Large intestine (tissue), 3 donors: ENCODE results near the gene COMMD3. TPM values are rescaled to one million over a fixed set of nuclear protein-coding genes. Genes with fewer than 3 reads are reported as not detected.

Source experiments
- DNase-seq, 2 donors: peaks; one replicate each; pipeline versions ENCODE4 v3.0.0 to v3.0.0-alpha.2; 2013
- H3K27ac ChIP-seq: one replicate; pipeline ENCODE4 v1.5.1; 2013; ENCODE audit warnings: low read length
- H3K27me3 ChIP-seq: 2 replicates; pipeline ENCODE4 v1.6.1; 2013; ENCODE audit warnings: low read length; ENCODE audit not compliant: control insufficient read depth, insufficient read depth
- H3K36me3 ChIP-seq: 2 replicates; pipeline ENCODE4 v1.6.1; 2013; ENCODE audit warnings: low read length; ENCODE audit not compliant: control insufficient read depth, insufficient read depth
- H3K4me1 ChIP-seq: one replicate; pipeline ENCODE4 v1.6.1; 2013; ENCODE audit warnings: low read length; ENCODE audit not compliant: control insufficient read depth, insufficient read depth
- H3K4me3 ChIP-seq: one replicate; pipeline ENCODE4 v1.5.1; 2013; ENCODE audit warnings: low read length
- H3K9me3 ChIP-seq: one replicate; pipeline ENCODE4 v1.6.1; 2013; ENCODE audit warnings: mild to moderate bottlenecking, low read depth, low read length, moderate library complexity; ENCODE audit not compliant: control insufficient read depth
- WGBS: methylation state at CpG from one replicate; pipeline ENCODE4 v1.1.5; 2013; ENCODE audit warnings: low lambda C conversion rate; ENCODE audit not compliant: insufficient coverage; 5-methylcytosine and 5-hydroxymethylcytosine counted together
- polyA plus RNA-seq: library from polyadenylated mRNA; unstranded; fragments of 120-200 nt; gene quantifications from one replicate; pipeline ENCODE4 v1.2.1, GENCODE V29; 2013

Gene COMMD3
- polyA plus RNA-seq, 1 donor, result 69.2 TPM

DNA sequence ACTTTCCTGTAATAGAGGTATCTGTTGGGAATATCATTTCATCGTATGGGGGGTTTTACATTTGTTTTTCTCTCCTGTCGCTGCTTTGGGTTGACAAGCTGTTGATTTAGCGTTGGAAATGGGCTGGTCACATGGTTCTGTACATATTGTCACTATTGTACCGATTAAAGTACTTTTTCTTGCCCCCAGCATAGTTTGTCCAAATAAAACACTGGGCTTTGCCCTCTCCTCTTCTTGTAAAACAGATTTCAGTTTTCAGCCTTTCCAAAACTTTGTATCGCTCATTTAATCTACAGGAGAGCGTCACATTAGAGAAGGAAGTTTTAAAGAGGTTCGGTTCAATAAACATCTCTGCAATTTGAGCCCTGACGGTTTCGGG lies 8.7 kb downstream of the COMMD3 start:
- peaks cover 11% of the 10 kb centered on the region for H3K4me1 ChIP-seq
- DNase-seq, result no peak
- H3K27me3 ChIP-seq, result peaks cover 30% of the 10 kb centered on the region
- H3K4me3 ChIP-seq, result peak overlapping the region; percentile 48
- H3K9me3 ChIP-seq, result no peaks in the 10 kb centered on the region
- no peak overlapping the region for H3K27ac ChIP-seq
- no CpG with 5 or more reads among the region's 9 CpGs for WGBS
- peaks cover 15% of the 10 kb centered on the region for H3K36me3 ChIP-seq

DNA sequence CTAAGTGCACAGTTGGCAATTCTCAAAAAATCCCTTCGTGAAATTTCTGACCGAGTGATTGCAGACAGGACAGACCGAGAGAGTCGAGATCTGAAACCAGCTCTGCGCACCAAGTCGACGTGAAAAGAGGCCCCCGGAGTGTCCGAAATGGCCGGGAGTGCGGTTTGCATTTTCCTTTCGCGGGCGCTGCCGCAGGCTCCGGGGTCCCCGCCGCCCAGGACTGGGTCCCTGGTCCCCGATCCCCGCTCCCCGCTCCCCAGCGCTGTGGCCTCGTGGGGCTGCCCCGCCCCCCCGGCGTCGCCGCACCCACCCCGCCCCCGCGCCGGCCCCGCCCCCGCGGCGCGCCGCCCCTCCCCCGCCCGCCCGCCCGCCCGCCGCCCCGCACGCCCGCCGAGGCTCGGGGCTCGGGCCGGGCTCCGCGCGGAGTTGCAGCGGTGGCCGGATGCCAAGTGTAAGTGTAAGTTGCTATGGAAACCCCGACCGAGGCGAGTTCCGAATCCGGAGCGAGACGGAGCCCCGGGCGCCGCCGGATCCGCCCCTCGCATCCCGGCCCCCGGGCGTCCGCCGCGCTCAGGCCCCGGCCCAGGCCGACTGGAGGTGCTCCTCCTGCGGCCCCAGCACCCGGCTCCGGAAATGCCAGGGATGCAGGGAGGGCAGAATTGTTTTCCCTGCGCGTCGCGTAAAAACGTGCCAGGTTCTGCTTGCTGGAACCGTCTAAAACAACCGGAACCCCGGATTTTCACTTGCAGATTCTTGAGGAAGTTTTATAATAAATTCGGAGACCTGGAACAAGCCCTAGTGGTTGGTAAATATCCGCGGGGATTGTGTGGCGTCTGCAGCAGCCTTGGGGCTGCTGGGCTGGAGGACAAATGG lies 9.3 kb downstream of the COMMD3 start:
- Histone ChIP-seq H3K36me3 (peaks cover 16% of the 10 kb centered on the region), H3K4me3 (peak overlapping the region; percentile 48), H3K4me1 (peaks cover 9% of the 10 kb centered on the region), H3K27me3 (peaks cover 30% of the 10 kb centered on the region), H3K27ac (no peak overlapping the region), H3K9me3 (no peaks in the 10 kb centered on the region)
- DNase-seq, result peak; percentile 38 to 71
- WGBS, result 7% methylated on average over 3 of the region's 92 CpGs

DNA sequence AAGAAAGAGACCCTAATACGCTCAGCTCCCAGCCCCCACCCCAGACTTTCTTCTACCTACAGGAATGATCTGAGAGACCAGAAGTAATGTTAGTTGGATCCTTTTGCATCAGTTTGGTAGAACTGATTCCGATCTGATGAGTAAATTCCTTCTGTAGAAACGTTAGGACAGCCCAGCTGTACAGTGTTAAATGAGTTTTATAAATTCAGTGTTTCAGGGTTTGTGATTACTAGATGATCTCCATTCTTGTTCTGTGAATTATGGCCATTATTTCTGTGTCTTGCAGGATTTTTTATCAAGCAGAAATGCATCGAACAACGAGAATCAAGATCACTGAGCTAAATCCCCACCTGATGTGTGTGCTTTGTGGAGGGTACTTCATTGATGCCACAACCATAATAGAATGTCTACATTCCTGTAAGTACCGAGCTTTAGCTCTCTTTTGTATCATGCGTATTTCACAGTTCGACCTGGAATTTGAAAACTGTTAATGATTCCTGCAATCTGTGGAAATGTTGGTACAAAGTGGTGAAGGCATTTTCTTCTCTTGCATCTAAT lies 10.0 kb downstream of the COMMD3 start:
- H3K36me3 ChIP-seq, result peaks cover 16% of the 10 kb centered on the region
- H3K4me1 ChIP-seq, result peaks cover 9% of the 10 kb centered on the region
- peak overlapping the region; percentile 43 for H3K4me3 ChIP-seq
- no peak overlapping the region for H3K27ac ChIP-seq
- DNase-seq, result peak in 1 of 2 donors; percentile 16
- H3K27me3 ChIP-seq, result peaks cover 30% of the 10 kb centered on the region
- WGBS, result no CpG with 5 or more reads among the region's 8 CpGs
- H3K9me3 ChIP-seq, result no peaks in the 10 kb centered on the region

DNA sequence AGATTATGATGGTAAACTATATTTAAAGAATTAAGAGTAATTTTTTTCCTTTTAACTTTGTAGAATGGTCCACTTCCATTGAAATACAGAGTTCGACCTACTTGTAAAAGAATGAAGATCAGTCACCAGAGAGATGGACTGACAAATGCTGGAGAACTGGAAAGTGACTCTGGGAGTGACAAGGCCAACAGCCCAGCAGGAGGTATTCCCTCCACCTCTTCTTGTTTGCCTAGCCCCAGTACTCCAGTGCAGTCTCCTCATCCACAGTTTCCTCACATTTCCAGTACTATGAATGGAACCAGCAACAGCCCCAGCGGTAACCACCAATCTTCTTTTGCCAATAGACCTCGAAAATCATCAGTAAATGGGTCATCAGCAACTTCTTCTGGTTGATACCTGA lies 13.0 kb downstream of the COMMD3 start:
- H3K4me1 ChIP-seq, result peaks cover 13% of the 10 kb centered on the region
- no peak for DNase-seq
- H3K36me3 ChIP-seq, result peaks cover 16% of the 10 kb centered on the region
- H3K9me3 ChIP-seq, result peaks cover 4% of the 10 kb centered on the region
- H3K27ac ChIP-seq, result no peak overlapping the region
- no CpG with 5 or more reads among the region's 3 CpGs for WGBS
- H3K27me3 ChIP-seq, result peaks cover 25% of the 10 kb centered on the region
- no peak overlapping the region for H3K4me3 ChIP-seq

DNA sequence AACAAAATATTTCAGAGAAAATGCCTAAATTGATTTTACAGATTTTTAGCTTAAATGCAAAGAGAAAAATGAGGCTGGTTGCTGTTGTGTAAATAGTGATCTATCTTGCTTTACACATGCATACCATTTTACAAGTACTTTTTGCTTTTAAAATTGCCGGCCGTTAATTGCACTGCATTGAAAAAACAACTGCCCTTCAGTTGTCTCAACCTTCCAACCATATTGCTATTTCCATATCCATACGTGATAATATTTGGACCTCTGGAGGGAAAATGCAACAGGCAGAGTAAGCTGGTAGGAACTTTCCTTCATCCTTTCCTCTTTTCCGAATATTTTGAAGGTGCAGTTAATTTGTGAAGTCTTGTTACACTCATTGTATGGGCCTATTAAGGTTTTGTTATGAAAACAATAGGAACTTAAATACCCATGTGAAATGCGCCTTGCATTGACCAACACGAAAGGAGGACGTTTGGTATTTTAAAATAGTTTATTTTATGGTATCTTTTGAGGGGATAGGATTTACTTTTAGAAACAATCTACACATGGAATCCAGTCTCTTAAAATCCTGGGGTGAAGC lies 16.0 kb downstream of the COMMD3 start:
- Histone ChIP-seq H3K9me3 (peaks cover 27% of the 10 kb centered on the region), H3K4me3 (no peak overlapping the region), H3K27ac (no peak overlapping the region), H3K27me3 (peaks cover 46% of the 10 kb centered on the region), H3K36me3 (peaks cover 16% of the 10 kb centered on the region), H3K4me1 (peaks cover 20% of the 10 kb centered on the region)
- no peak for DNase-seq
- 97% methylated on average over 5 of the region's 7 CpGs for WGBS

DNA sequence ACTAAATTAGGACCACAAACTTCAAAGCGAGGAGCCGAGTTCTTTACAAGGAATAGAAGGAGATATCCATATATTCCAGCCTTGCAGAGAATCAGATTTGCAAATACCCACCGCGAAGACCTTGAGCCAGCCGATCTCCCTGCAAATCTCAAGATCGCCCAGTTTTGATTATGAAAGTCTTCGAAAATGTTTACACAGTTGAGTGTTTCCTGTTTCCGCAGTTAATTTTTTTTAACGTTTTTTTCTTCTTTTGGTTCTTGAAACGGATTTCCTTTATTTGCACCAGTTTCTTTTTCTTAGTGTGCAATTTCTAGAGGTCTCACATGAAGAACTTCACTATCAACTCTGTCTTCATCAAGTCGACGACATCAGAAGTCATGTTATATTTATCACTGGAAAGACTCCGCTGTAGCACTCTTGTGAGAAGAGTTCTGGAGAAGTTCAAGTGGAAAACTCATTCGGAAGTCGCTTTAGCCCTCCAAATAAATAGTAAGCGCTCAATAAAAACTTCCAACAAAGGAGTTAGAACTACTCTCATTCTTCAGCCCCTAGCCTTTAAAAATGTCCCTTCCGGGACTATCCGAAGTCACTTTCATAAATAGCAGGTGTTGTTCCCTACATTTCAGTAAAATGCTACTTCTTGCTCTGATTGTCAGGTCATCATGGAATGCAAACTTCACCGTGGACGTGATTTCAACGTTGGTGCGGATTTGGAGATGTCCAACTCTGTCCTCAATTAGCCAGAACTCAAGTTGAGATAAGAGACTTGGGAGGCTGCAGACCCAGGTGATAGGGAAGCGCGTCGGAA lies 17.2 kb downstream of the COMMD3 start:
- H3K4me1 ChIP-seq, result peaks cover 20% of the 10 kb centered on the region
- WGBS, result 55% methylated on average over 10 of the region's 25 CpGs
- H3K27ac ChIP-seq, result no peak overlapping the region
- H3K27me3 ChIP-seq, result peaks cover 57% of the 10 kb centered on the region
- DNase-seq, result no peak
- no peak overlapping the region for H3K4me3 ChIP-seq
- peaks cover 12% of the 10 kb centered on the region for H3K36me3 ChIP-seq
- peaks cover 27% of the 10 kb centered on the region for H3K9me3 ChIP-seq

DNA sequence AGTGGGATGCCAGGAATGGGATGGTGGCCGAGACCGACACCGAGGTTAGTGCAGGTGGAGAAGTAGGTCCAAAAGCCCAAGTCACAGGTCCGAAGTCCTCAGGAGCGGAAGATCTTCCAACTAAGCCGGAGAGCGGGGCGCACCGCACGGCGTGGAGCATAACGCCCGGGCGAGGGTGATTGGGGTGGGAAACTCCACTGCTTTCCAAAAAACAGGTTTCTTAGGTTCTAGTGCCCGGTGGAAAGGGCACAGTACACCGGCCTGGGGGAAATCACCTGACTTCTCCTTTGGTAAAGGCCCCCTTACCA lies 17.7 kb downstream of the COMMD3 start:
- H3K27me3 ChIP-seq, result peaks cover 63% of the 10 kb centered on the region
- H3K27ac ChIP-seq, result no peak overlapping the region
- no peak for DNase-seq
- peak overlapping the region; percentile 23 for H3K4me3 ChIP-seq
- H3K36me3 ChIP-seq, result peaks cover 11% of the 10 kb centered on the region
- peaks cover 27% of the 10 kb centered on the region for H3K9me3 ChIP-seq
- WGBS, result no CpG with 5 or more reads among the region's 16 CpGs
- H3K4me1 ChIP-seq, result peaks cover 20% of the 10 kb centered on the region

DNA sequence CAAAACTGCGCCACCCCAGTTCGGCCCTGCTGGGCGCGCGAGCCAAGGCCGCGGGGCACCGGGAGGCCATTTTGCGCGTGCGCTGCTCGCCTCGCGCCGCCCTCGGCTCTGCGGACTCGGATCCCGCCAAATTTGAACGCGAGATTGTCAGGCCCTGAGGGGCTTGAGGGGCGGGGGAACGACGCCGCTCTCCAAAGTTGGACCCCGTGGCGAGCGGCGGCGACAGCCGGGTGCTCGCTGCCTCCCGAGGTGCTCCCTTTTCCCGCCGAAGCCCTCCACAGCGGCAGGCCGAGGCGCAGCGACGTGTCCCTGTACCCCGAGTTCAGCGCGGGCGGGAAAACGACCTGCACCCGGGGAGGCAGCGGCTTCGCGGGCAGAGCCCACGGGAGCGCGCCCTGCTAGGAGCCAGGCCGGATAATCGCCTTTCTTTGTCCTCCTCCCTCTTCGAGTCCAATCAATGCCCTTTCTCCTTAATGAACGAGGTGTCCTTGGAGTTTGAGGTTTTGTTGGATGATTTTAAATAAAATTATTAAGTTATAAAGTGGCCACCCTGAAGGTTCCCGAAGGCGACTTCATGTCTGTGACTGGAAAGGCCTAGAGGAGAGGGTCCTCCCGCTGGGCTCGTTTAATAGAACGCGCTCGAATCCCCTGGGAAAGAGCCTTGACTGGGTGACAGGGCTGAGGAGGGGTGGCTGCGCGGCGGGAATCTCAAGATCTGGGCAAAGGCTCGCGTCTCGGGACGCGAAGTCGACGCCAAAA lies 18.4 kb downstream of the COMMD3 start:
- no peak overlapping the region for H3K27ac ChIP-seq
- no CpG with 5 or more reads among the region's 73 CpGs for WGBS
- peak overlapping the region; percentile 40 for H3K4me3 ChIP-seq
- peaks cover 67% of the 10 kb centered on the region for H3K27me3 ChIP-seq
- peaks cover 20% of the 10 kb centered on the region for H3K4me1 ChIP-seq
- peak in 1 of 2 donors; percentile 47 for DNase-seq
- H3K9me3 ChIP-seq, result peaks cover 27% of the 10 kb centered on the region
- peaks cover 4% of the 10 kb centered on the region for H3K36me3 ChIP-seq

DNA sequence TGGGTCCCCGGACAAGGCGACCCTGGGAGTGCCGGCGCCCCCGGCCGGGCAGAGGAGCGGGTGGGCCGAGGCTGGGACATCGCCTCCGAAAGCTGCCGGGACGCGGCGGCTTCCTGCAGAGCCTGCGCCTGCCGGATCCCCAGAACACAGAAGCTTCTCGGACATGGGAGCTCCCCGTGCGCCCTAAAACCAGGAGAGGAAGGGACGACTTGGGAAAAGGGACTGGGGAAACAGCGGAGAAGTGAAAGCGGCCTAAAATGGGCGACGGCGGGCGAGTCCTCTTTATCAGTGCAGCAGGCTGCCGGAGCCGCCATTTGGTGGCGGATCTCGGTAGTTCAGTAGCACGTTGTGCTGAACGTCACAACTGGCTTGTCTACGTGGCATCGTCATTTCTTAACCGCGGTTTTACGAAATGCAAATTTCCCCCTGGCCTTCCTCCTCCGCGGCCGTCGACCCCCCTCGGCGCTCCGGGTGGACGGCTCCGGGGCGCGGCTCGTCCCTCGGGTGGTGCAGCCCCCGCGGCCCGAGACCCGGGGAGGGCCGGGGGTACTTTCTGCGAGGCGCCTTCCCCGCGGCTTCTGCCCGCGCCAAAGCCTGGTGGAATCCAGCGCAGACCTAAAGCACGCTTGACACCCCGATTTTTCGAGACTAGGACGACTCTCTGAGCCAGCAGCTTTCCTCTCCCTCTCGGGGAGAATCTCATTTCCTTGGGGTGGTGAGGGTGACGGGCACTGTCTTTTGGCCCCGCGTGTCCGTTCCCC lies 19.2 kb downstream of the COMMD3 start:
- no CpG with 5 or more reads among the region's 71 CpGs for WGBS
- peaks cover 27% of the 10 kb centered on the region for H3K9me3 ChIP-seq
- H3K27me3 ChIP-seq, result peaks cover 67% of the 10 kb centered on the region

More for the DNA sequence above, 19.2 kb downstream of the COMMD3 start:
- DNase-seq, result peak; percentile 47 to 74
- Histone ChIP-seq H3K4me1 (peaks cover 25% of the 10 kb centered on the region), H3K4me3 (peak overlapping the region; percentile 40), H3K36me3 (no peaks in the 10 kb centered on the region), H3K27ac (no peak overlapping the region)
